Activated CD4-positive, alpha-beta memory T cell treated with anti-CD3 and anti-CD28 coated beads for 36 hours (primary cell): Measurements from ENCODE around the gene HGFAC. TPM values are rescaled to one million over a fixed set of nuclear protein-coding genes. Genes with fewer than 3 reads are reported as not detected.

Source experiments
- CTCF ChIA-PET: fragments of 350-600 bp; sonication (Branson Sonifier 250); formaldehyde crosslinking; loops from one replicate; lab custom pipeline; 2021; ENCODE audit warnings: antibody characterized with exemption, inconsistent platforms; lab: Charles Lee
- POLR2A ChIA-PET: fragments of 350-600 bp; sonication (Branson Sonifier 250); formaldehyde crosslinking; loops from one replicate; lab custom pipeline; 2021; ENCODE audit warnings: antibody characterized with exemption; lab: Charles Lee
- DNase-seq: peaks from one replicate; pipeline ENCODE4 v3.0.0-alpha.2; 2020
- H3K27ac Mint-ChIP-seq: one replicate; pipeline ENCODE4 v1.8.0; 2021; ENCODE audit warnings: mixed read lengths
- H3K27me3 Mint-ChIP-seq: one replicate; pipeline ENCODE4 v1.8.0; 2021; ENCODE audit warnings: mixed read lengths
- H3K36me3 Mint-ChIP-seq: one replicate; pipeline ENCODE4 v1.8.0; 2021; ENCODE audit warnings: mixed read lengths
- H3K4me1 Mint-ChIP-seq: one replicate; pipeline ENCODE4 v1.8.0; 2021; ENCODE audit warnings: low read depth, mixed read lengths
- H3K4me3 Mint-ChIP-seq: one replicate; pipeline ENCODE4 v1.8.0; 2021; ENCODE audit warnings: mild to moderate bottlenecking, mixed read lengths
- H3K9me3 Mint-ChIP-seq: one replicate; pipeline ENCODE4 v1.8.0; 2021; ENCODE audit warnings: mixed read lengths
- intact Hi-C: fragments of 100-400 bp; cut with micrococcal nuclease; formaldehyde crosslinking; loops from one replicate; pipeline ENCODE4 v1.15.1; 2023
- total RNA-seq, 2 experiments: library from RNA; stranded (reverse); gene quantifications; one replicate each; pipeline ENCODE4 v1.2.3, GENCODE V29; 2021

Gene HGFAC
- total RNA-seq, 2 experiments from 2014 or later = not detected

DNA sequence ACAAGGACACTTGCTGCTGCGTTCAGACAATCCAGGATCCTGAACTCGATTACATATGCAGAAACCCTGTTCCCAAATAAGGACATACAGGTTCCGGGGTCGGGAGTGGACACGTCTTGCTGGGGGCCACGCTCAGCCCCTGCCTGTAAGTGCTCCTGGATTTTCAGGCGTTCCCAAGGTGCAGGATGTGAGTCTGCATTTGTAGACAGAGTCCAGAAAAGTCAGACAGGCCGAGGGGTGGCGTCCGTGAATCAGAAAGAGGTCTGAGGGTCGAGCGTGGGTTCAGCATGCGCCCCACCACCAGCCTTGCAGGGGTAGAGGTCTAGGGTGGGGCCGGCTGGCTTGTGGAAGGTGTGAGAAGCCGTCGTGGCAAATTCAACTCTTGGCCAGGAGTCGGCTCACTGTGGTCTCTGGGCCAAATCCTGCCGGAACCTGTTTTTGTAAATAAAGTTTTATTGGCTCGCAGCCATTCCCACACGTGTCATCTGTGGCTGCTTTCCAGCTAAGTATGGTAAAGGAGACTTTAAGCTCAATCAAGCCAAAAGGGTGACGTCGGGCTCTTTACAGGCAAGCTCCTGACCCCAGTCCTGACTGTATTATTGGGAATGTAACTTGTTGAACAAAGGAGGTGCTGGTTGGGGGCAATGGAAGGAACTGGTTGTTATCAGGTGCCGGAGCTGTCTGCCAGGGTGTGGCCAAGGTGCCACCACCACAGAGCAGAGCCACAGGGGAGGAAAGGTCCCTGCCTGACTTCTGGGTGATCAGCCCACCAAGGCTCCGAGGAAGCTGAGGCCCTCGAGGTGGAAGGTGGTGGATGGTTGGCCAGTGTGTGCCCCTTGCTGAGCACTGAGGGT is 28.7 kb downstream of the HGFAC start:
- H3K4me1 Mint-ChIP-seq = no peaks in the 10 kb centered on the region
- CTCF ChIA-PET = interaction anchor here (2.9 kb wide), 1 partner anchor 10 kb away, joined by 20 read pairs; no protein-coding TSS in a partner anchor

DNA sequence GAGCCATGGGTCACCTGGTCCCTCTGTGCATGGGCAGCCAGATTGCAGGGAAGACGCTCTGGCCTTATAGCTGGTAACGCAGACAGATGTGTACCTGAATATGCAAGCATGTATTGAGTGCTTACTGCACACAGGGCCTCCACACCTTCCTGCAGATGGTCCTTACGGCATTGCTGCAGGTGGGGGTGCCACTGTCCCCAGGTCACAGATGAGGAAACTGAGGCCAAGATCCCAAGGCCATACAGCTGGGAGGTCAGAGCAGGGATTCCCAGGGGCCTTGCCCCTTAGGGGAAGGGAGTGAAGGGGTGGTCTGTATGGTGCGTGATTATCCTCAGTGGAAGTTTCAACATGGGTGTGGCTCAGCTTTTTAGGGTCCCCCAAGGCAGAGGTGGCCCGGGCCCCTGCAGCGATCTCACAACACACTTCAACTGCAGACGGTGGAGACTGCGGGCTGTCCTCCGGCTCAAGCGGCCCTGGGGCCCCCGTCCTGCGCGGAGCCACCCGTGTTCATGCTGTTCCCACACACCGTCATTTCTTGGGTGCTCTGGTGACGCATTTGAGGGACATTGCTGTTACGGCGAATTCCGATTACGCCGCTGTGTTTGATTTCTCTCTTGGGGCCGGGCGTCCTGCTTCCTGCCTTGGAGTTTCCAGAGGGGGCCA is 29.5 kb downstream of the HGFAC start:
- H3K4me1 Mint-ChIP-seq = no peaks in the 10 kb centered on the region
- no peak overlapping the region for H3K27ac Mint-ChIP-seq
- DNase-seq = no peak
- CTCF ChIA-PET = interaction anchor here (2.9 kb wide), 1 partner anchor 10 kb away, joined by 20 read pairs; no protein-coding TSS in a partner anchor
- POLR2A ChIA-PET = no interaction called here
- intact Hi-C loops = no loop called here
- H3K9me3 Mint-ChIP-seq = no peaks in the 10 kb centered on the region
- H3K36me3 Mint-ChIP-seq = no peaks in the 10 kb centered on the region
- H3K4me3 Mint-ChIP-seq = no peak overlapping the region
- peaks cover 2% of the 10 kb centered on the region for H3K27me3 Mint-ChIP-seq

More for the DNA sequence above, 28.7 kb downstream of the HGFAC start:
- POLR2A ChIA-PET = no interaction called here
- peaks cover 3% of the 10 kb centered on the region for H3K27me3 Mint-ChIP-seq
- H3K36me3 Mint-ChIP-seq = no peaks in the 10 kb centered on the region
- H3K9me3 Mint-ChIP-seq = no peaks in the 10 kb centered on the region
- intact Hi-C loops = no loop called here
- no peak for DNase-seq
- H3K4me3 Mint-ChIP-seq = no peak overlapping the region
- H3K27ac Mint-ChIP-seq = no peak overlapping the region

DNA sequence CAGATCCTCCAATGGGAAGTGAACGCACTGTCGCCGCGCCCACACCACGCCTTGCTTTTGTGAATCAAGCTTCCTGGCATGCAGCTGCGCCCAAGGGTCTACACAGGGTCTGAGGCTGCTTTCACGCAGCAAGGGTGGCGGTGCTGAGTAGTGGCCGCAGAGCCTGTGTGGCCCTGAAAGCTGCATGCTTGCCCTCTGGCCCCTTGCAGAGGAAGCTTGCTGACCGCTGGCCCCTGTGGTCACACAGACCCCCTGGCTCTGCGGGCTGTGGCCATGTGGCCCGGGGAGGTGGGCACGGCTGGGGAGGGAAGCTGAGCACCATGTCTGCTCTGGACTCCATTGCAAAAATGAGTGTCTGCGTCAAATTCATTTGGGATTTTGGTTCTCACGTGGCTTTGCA is 30.1 kb downstream of the HGFAC start:
- DNase-seq = no peak
- Mint-ChIP-seq H3K27ac (no peak overlapping the region), H3K4me1 (no peaks in the 10 kb centered on the region), H3K36me3 (no peaks in the 10 kb centered on the region), H3K27me3 (peaks cover 3% of the 10 kb centered on the region), H3K9me3 (no peaks in the 10 kb centered on the region), H3K4me3 (no peak overlapping the region)
- ChIA-PET POLR2A (no interaction called here), CTCF (interaction anchor here (2.9 kb wide), 1 partner anchor 9 kb away, joined by 20 read pairs; no protein-coding TSS in a partner anchor)
- intact Hi-C loops = no loop called here

DNA sequence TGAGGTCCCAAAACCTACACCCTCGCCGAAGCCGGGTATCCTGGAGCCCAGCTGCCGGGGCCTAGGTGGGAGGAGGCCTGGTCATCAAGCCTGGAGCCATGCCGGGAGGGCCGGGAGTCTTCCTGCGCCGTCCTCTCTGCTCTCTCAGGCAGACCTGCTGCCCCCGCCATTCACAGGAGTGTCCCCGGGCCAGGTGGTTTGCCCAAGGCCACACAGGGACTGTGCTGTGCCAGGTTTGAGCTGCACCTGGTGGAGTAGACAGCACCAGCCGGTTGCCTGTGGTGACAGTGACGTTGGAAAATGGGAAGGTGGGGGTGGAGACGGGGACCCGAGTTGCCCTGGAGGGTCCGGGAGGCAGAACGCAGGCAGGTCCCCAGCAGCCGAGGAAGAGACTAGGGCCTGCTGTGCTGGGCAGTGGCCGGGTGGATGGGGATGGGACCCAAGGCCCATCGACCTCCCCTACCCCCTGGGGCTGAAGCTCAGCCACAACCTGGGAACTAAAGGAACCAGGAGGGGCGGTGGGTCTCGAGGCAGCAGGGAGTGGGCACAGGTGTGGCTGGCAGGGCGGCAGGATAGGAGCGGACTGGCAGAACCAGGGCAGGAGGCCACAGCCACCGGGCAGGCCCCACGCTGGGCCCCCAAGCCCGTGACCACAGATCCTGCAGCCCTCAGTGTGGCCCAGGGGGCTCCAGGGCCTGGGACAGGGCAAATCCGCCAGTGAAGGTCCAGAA is 30.8 kb downstream of the HGFAC start:
- no peak for DNase-seq
- intact Hi-C loops = no loop called here
- no peaks in the 10 kb centered on the region for H3K36me3 Mint-ChIP-seq
- ChIA-PET CTCF (interaction anchor here (2.9 kb wide), 1 partner anchor 8 kb away, joined by 20 read pairs; no protein-coding TSS in a partner anchor), POLR2A (no interaction called here)
- peaks cover 3% of the 10 kb centered on the region for H3K27me3 Mint-ChIP-seq
- H3K27ac Mint-ChIP-seq = no peak overlapping the region
- no peaks in the 10 kb centered on the region for H3K9me3 Mint-ChIP-seq
- no peak overlapping the region for H3K4me3 Mint-ChIP-seq
- H3K4me1 Mint-ChIP-seq = no peaks in the 10 kb centered on the region

DNA sequence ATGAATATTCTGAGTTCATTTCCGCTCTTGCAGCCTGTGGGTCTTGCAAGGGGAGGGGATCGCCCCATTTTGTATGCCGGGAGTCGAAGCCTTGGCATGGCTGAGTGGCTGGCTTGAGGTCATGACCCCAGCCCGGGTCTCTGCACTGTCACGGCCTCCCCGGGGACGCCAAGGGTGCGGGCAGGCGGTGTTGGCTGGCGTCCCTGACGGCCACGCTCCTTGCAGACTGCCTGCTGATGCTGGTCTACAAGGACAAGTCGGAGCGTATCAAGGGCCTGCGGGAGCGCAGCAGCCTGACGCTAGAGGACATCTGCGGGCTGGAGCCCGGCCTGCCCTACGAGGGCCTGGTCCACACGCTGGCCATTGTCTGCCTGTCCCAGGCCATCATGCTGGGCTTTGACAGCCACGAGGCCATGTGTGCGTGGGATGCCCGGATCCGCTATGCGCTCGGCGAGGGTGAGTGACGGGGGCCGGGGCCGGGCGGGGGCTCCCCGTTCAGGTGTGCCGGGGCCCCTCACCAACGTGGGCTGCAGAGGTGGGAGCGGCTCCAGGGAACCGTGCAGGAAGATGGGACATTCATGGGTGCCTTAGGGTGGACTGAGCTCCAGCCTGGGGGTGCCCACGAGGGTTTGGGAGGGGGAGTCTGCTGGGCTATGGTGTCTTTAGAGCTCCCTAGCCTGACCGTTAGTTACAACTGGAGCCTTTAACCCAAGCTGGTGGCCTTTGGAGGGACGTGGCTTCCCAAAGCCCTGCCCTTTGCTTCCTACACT is 31.6 kb downstream of the HGFAC start:
- Mint-ChIP-seq H3K4me3 (no peak overlapping the region), H3K27ac (no peak overlapping the region), H3K27me3 (peaks cover 3% of the 10 kb centered on the region), H3K9me3 (no peaks in the 10 kb centered on the region), H3K36me3 (no peaks in the 10 kb centered on the region), H3K4me1 (no peaks in the 10 kb centered on the region)
- no peak for DNase-seq
- CTCF ChIA-PET = no interaction called here
- intact Hi-C loops = no loop called here
- POLR2A ChIA-PET = no interaction called here

DNA sequence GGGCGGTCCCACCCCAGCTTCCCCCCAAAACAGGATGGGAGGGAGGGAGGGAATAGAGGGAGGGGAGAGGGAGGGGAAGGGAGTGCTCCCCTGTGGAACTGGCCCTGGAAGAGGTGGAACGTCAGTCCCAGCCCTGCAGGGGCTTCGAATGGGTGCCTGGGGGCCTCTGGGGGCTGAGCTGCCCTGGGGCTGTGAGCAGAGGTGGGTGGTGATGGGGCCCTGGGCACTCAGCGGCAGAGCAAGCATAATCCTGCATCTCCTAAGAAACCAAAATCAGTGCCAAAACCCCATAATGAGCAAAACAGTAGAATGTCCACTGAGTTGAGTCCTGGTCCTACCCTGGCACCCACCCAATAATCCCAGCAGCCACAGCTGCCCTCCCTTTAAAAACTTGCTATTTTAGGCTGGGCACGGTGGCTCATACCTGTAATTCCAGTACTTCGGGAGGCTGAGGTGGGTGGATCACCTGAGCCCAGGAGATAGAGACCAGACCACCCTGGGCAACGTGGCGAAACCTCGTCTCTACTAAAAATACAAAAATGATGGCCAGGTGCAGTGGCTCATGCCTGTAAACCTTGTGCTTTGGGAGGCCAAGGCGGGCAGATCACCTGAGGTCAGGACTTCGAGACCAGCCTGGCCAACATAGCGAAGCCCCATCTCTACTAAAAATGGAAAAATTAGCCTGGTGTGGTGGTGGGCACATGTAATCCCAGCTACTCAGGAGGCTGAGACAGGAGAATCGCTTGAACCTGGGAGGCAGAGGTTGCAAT is 32.4 kb downstream of the HGFAC start:
- Mint-ChIP-seq H3K27me3 (peaks cover 3% of the 10 kb centered on the region), H3K9me3 (no peaks in the 10 kb centered on the region), H3K27ac (no peak overlapping the region), H3K4me3 (no peak overlapping the region), H3K36me3 (no peaks in the 10 kb centered on the region), H3K4me1 (no peaks in the 10 kb centered on the region)
- DNase-seq = no peak
- ChIA-PET CTCF (no interaction called here), POLR2A (no interaction called here)
- intact Hi-C loops = no loop called here

DNA sequence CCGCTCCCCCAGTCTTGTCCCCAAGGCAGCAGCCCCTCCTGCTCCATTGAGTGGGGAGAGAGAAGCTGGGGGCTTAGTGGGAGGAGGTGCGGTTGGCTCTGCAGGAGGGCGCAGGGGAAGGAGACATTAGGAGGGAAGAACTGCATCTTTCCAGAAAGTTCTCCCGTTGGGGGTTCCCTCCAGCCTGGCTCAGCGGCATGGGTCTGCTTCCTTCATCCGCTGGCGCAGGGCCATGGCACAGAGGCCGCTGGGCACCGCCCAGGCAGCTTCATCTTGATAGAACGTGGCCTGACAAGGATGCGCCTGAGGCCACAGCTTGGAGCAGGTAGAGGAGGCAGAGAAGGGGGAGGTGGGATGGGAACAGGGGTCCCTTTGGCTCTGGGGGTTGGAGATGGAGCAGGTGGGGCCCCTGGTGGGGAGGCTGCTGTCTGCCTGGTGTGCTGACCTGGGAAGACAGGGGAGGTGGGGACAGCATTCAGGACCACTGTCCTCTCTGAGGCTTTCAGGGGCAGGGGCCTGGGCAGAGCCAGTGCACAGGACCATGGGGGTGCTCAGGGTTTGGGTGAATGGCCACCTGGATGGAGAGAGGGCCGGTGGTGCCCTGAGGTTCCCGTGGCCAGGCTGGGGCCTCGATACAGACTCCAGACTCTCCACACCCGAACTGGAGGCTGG is 33.4 kb downstream of the HGFAC start:
- H3K27ac Mint-ChIP-seq = no peak overlapping the region
- H3K4me3 Mint-ChIP-seq = no peak overlapping the region
- no peaks in the 10 kb centered on the region for H3K36me3 Mint-ChIP-seq
- intact Hi-C loops = no loop called here
- CTCF ChIA-PET = no interaction called here
- POLR2A ChIA-PET = no interaction called here
- DNase-seq = no peak
- H3K9me3 Mint-ChIP-seq = no peaks in the 10 kb centered on the region
- H3K27me3 Mint-ChIP-seq = peaks cover 3% of the 10 kb centered on the region
- H3K4me1 Mint-ChIP-seq = no peaks in the 10 kb centered on the region

DNA sequence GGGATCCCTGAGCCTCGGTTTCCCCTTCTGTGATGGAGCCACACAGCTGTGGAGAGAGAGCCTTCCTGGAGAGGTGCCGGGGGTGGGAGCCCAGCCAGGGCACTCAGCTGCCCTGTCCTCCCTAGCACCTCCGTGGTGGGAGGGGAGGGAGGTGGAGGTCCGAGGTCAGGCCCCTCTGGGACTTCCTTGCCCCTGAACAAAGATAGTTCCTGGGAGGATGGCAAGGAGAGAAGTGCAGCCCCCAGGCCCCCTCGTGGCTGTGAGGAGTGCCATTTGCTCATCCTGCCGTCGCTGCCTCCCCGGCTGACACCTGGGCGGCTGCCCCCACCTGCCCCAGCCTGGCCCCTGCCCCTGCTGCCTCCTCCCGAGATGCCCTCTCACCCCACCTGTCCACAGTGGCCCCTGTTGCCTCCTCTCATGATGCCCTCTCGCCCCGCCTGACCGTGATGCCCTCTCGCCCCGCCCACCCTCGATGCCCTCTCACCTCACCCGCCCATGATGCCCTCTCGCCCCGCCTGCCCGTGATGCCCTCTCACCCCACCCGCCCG is 34.0 kb downstream of the HGFAC start:
- Mint-ChIP-seq H3K27ac (no peak overlapping the region), H3K36me3 (no peaks in the 10 kb centered on the region), H3K4me3 (no peak overlapping the region), H3K27me3 (peaks cover 7% of the 10 kb centered on the region), H3K9me3 (no peaks in the 10 kb centered on the region), H3K4me1 (no peaks in the 10 kb centered on the region)
- ChIA-PET CTCF (no interaction called here), POLR2A (no interaction called here)
- no peak for DNase-seq
- intact Hi-C loops = no loop called here

DNA sequence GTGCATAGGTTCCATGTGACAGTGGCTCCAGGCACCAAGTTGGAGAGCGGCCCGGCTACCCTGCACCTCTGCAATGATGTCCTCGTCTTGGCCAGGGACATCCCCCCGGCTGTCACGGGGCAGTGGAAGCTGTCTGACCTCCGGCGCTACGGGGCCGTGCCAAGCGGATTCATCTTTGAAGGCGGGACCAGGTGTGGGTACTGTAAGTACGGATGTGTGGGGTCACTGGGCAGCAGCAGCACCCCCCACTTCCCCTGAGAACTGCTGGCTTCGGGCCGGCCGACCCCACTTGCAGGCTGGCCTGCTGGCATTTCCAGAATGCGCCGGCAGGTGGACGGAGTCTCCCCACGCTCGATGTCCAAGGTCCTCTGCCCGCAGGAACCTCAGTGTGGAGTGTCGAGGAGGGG is 34.6 kb downstream of the HGFAC start:
- DNase-seq = no peak
- peaks cover 11% of the 10 kb centered on the region for H3K27me3 Mint-ChIP-seq
- POLR2A ChIA-PET = no interaction called here
- H3K9me3 Mint-ChIP-seq = no peaks in the 10 kb centered on the region
- intact Hi-C loops = no loop called here
- H3K4me3 Mint-ChIP-seq = no peak overlapping the region
- no peaks in the 10 kb centered on the region for H3K36me3 Mint-ChIP-seq
- CTCF ChIA-PET = no interaction called here
- H3K4me1 Mint-ChIP-seq = no peaks in the 10 kb centered on the region
- H3K27ac Mint-ChIP-seq = no peak overlapping the region

DNA sequence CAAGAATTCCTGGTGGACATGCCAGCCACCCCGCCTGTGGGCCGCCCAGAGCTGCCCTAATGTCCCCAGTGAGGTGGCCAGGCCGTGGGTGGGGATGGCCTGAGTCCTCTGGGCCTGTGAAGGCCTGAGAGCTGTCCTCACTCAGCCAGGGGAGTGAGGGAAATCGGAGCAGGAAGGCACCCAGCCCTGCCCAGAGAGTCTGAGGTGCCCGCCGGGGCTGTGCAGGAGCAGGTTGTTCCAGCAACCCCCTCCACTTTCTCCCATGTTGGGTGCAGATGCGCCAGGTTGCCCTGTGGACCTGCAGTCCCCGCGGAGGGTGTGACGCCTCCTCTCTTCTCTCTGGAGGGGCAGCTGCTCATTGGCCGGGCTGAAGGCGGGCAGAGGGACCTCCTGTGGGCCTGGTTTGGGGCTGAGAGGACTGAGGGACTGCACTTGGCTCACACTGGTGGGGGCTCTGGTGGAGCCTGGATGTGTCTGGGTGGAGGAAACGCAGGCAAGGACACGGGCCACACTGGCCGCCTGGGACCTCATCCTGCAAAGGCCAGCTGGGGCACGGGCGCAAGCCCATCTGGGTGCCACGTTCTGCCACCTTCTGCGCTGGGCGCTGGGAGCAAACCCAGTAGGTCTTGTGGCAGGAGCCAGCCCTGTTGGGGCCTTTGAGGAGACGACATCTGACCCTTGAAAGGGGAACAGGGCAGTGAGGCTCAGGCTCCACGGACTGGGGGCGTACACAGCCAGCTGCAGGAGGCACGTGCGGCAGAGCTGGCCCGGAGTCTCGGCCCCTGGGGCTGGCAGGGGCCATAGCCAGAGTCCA is 35.4 kb downstream of the HGFAC start:
- intact Hi-C loops = no loop called here
- H3K4me1 Mint-ChIP-seq = no peaks in the 10 kb centered on the region
- no peak overlapping the region for H3K4me3 Mint-ChIP-seq
- CTCF ChIA-PET = interaction anchor here (0.8 kb wide), 1 partner anchor 143 kb away, joined by 3 read pairs; no protein-coding TSS in a partner anchor
- DNase-seq = no peak
- no peaks in the 10 kb centered on the region for H3K9me3 Mint-ChIP-seq
- POLR2A ChIA-PET = no interaction called here
- H3K36me3 Mint-ChIP-seq = no peaks in the 10 kb centered on the region
- H3K27ac Mint-ChIP-seq = no peak overlapping the region
- H3K27me3 Mint-ChIP-seq = peaks cover 17% of the 10 kb centered on the region
